H1 (cell line): ENCODE results near the gene TOM1. TPM values are rescaled to one million over a fixed set of nuclear protein-coding genes. Genes with fewer than 3 reads are reported as not detected.

ENCODE experiments used
- CTCF ChIA-PET: fragments of 300-600 bp; sonication (Branson Sonifier 250); formaldehyde crosslinking; loops from one replicate; lab custom pipeline; 2021; ENCODE audit not compliant: partially characterized antibody; lab: Charles Lee
- POLR2A ChIA-PET: fragments of 300-600 bp; sonication (Branson Sonifier 250); formaldehyde crosslinking; loops from one replicate; lab custom pipeline; 2021; ENCODE audit warnings: inconsistent platforms; ENCODE audit not compliant: partially characterized antibody; lab: Charles Lee
- DNase-seq, 2 experiments: peaks; one replicate each; pipeline versions ENCODE4 v3.0.0 to v3.0.0-alpha.2; 2010 to 2022; ENCODE audit warnings: low spot score in 2 of 2, low read depth in 1 of 2, mixed read lengths in 1 of 2
- FAIRE-seq: peaks from 2 replicates; lab custom pipeline; 2011; peaks lifted over from hg19 to GRCh38; lab: Jason Lieb, UNC
- H2AFZ ChIP-seq: 2 replicates; pipeline ENCODE4 v1.8.1; 2012; ENCODE audit warnings: low read length, inconsistent platforms
- H2AK5ac ChIP-seq: 2 replicates; pipeline ENCODE4 v1.6.1; 2013; ENCODE audit warnings: low read depth, low read length
- H2BK120ac ChIP-seq: replicated peaks from 2 replicates; pipeline ENCODE3; 2013; ENCODE audit warnings: low read depth, low read length, inconsistent platforms
- H2BK12ac ChIP-seq: 2 replicates; pipeline ENCODE4 v1.6.1; 2013; ENCODE audit warnings: low read depth, low read length
- H2BK15ac ChIP-seq: 2 replicates; pipeline ENCODE4 v1.6.1; 2013; ENCODE audit warnings: low read length
- H2BK20ac ChIP-seq: 2 replicates; pipeline ENCODE4 v1.6.1; 2013; ENCODE audit warnings: low read length
- H2BK5ac ChIP-seq: 2 replicates; pipeline ENCODE4 v1.6.1; 2013; ENCODE audit warnings: low read depth, low read length
- H3K14ac ChIP-seq: 2 replicates; pipeline ENCODE4 v1.6.1; 2013; ENCODE audit warnings: inconsistent platforms; ENCODE audit not compliant: insufficient read length
- H3K18ac ChIP-seq: 2 replicates; pipeline ENCODE4 v1.6.1; 2013; ENCODE audit warnings: low read length; ENCODE audit errors: extremely low read depth
- H3K23ac ChIP-seq: 2 replicates; pipeline ENCODE4 v1.6.1; 2013; ENCODE audit warnings: inconsistent platforms; ENCODE audit not compliant: insufficient read length
- H3K23me2 ChIP-seq: 2 replicates; pipeline ENCODE4 v1.6.1; 2013; ENCODE audit warnings: low read depth, low read length
- H3K27ac ChIP-seq: 2 replicates; pipeline ENCODE4 v1.6.1; 2011; ENCODE audit warnings: low read depth, low read length, inconsistent platforms
- H3K27me3 ChIP-seq, 4 experiments: replicated peaks in 1 of 4; 1 replicate in 1 of 4; 2 replicates in 3 of 4; pipeline versions ENCODE4 v1.6.1 to v1.8.1; 2011 to 2013; ENCODE audit warnings: low read length in 3 of 4, mild to moderate bottlenecking in 3 of 4, inconsistent platforms in 2 of 4, mixed read lengths in 2 of 4, moderate library complexity in 1 of 4; ENCODE audit not compliant: control insufficient read depth in 3 of 4, insufficient read depth in 3 of 4; ENCODE audit errors: extremely low read depth in 1 of 4
- H3K36me3 ChIP-seq, 4 experiments: 2 replicates each; pipeline versions ENCODE4 v1.6.1 to v1.8.1; 2011 to 2013; ENCODE audit warnings: mild to moderate bottlenecking in 4 of 4, low read length in 3 of 4, moderate library complexity in 2 of 4, control low read depth in 1 of 4, inconsistent platforms in 1 of 4; ENCODE audit not compliant: insufficient read depth in 4 of 4, control insufficient read depth in 2 of 4
- H3K4ac ChIP-seq: replicated peaks from 2 replicates; pipeline ENCODE3; 2013; ENCODE audit warnings: low read length, low read depth, mixed read lengths, inconsistent platforms; ENCODE audit not compliant: insufficient read length
- H3K4me1 ChIP-seq, 4 experiments: replicated peaks in 1 of 4; 1 replicate in 1 of 4; 2 replicates in 3 of 4; pipeline versions ENCODE4 v1.6.1 to v1.8.1; 2011 to 2013; ENCODE audit warnings: low read length in 3 of 4, inconsistent platforms in 2 of 4, mixed read lengths in 1 of 4; ENCODE audit not compliant: insufficient read depth in 4 of 4, control insufficient read depth in 3 of 4
- H3K4me2 ChIP-seq, 2 experiments: 2 replicates each; pipeline versions ENCODE4 v1.6.1 to v1.8.1; 2011 to 2013; ENCODE audit warnings: low read depth in 2 of 2, low read length in 2 of 2, control low read depth in 1 of 2, inconsistent platforms in 1 of 2, mild to moderate bottlenecking in 1 of 2; ENCODE audit not compliant: insufficient read depth in 1 of 2
- H3K4me3 ChIP-seq, 4 experiments: fragments of 200-600, 300-600 bp in 1 of 4; sonication (generic), shearing (Covaris generic), sonication (Bioruptor Twin) in 1 of 4; 2 replicates each; pipeline versions ENCODE4 v1.5.1 to v1.8.1; 2011 to 2016; ENCODE audit warnings: low read length in 4 of 4, low read depth in 3 of 4, control low read depth in 2 of 4, inconsistent platforms in 2 of 4, mild to moderate bottlenecking in 2 of 4, mixed read lengths in 1 of 4, moderate library complexity in 1 of 4; ENCODE audit not compliant: insufficient read depth in 2 of 4; ENCODE audit errors: extremely low read depth in 1 of 4
- H3K56ac ChIP-seq: replicated peaks from 2 replicates; pipeline ENCODE3; 2013; ENCODE audit warnings: low read depth, mild to moderate bottlenecking, mixed read lengths, low read length, inconsistent platforms; ENCODE audit not compliant: insufficient read length
- H3K79me1 ChIP-seq: 2 replicates; pipeline ENCODE4 v1.6.1; 2013; ENCODE audit warnings: low read depth, low read length, control low read depth
- H3K79me2 ChIP-seq, 2 experiments: 2 replicates each; pipeline versions ENCODE4 v1.6.1 to v1.8.1; 2012 to 2013; ENCODE audit warnings: low read length in 2 of 2, mild to moderate bottlenecking in 2 of 2, inconsistent platforms in 1 of 2; ENCODE audit not compliant: insufficient read depth in 2 of 2, control insufficient read depth in 1 of 2
- H3K9ac ChIP-seq, 4 experiments: replicated peaks in 1 of 4; 1 replicate in 1 of 4; 2 replicates in 3 of 4; pipeline versions ENCODE4 v1.6.1 to v1.8.1; 2011 to 2013; ENCODE audit warnings: low read depth in 3 of 4, low read length in 3 of 4, control low read depth in 2 of 4, mild to moderate bottlenecking in 2 of 4, moderate library complexity in 2 of 4, inconsistent platforms in 1 of 4; ENCODE audit errors: extremely low read depth in 1 of 4
- H3K9me3 ChIP-seq, 2 experiments: 2 replicates each; pipeline versions ENCODE4 v1.6.1 to v1.8.1; 2012 to 2013; ENCODE audit warnings: mild to moderate bottlenecking in 2 of 2, moderate library complexity in 2 of 2, control low read depth in 1 of 2, inconsistent platforms in 1 of 2, low read depth in 1 of 2, low read length in 1 of 2, mixed read lengths in 1 of 2; ENCODE audit not compliant: insufficient read depth in 2 of 2
- H4K20me1 ChIP-seq, 2 experiments: replicated peaks in 1 of 2; 2 replicates each; pipeline versions ENCODE3 to v1.8.1; 2011 to 2013; ENCODE audit warnings: inconsistent platforms in 2 of 2, low read length in 2 of 2, mild to moderate bottlenecking in 1 of 2; ENCODE audit not compliant: insufficient read depth in 2 of 2, control insufficient read depth in 1 of 2
- H4K5ac ChIP-seq: 2 replicates; pipeline ENCODE4 v1.6.1; 2013; ENCODE audit warnings: low read length, low read depth, mixed read lengths, inconsistent platforms; ENCODE audit not compliant: insufficient read length
- H4K8ac ChIP-seq: 2 replicates; pipeline ENCODE4 v1.8.0; 2013; ENCODE audit warnings: mild to moderate bottlenecking, moderate library complexity, low read length, inconsistent platforms; ENCODE audit not compliant: insufficient read depth; ENCODE audit errors: extremely low read depth
- H4K91ac ChIP-seq: replicated peaks from 2 replicates; pipeline ENCODE3; 2013; ENCODE audit warnings: low read length, mixed read lengths, inconsistent platforms; ENCODE audit not compliant: insufficient read length
- BACH1 ChIP-seq: IDR thresholded peaks from 2 replicates; pipeline ENCODE4 v1.6.1; 2012; ENCODE audit warnings: low read length, improper control_type of control experiment
- CHD1 ChIP-seq: IDR thresholded peaks from 2 replicates; pipeline ENCODE4 v1.6.1; 2012; ENCODE audit warnings: low read depth, low read length, improper control_type of control experiment
- HDAC6 ChIP-seq: IDR thresholded peaks from one replicate; pipeline ENCODE4 v1.7.1; 2012; ENCODE audit warnings: low read depth, mild to moderate bottlenecking, inconsistent platforms, low read length, moderate library complexity
- JUND ChIP-seq: IDR thresholded peaks from 2 replicates; pipeline ENCODE4 v1.6.1; 2011; ENCODE audit warnings: mild to moderate bottlenecking, improper control_type of control experiment, low read length
- KDM1A ChIP-seq: fragments of 200-600, 300-600 bp; sonication (generic); IDR thresholded peaks from 2 replicates; pipeline ENCODE4 v1.7.1; 2016; ENCODE audit warnings: mild to moderate bottlenecking, low read length, borderline replicate concordance
- PHF8 ChIP-seq: fragments of 200-600 bp; sonication (generic); conservative IDR thresholded peaks from 2 replicates; pipeline ENCODE4 v1.7.1; 2012; ENCODE audit warnings: low read depth, mild to moderate bottlenecking, inconsistent platforms, low read length, moderate library complexity
- RXRA ChIP-seq: IDR thresholded peaks from 2 replicates; pipeline ENCODE4 v1.6.1; 2011; ENCODE audit warnings: low read depth, mild to moderate bottlenecking, low read length, moderate library complexity; ENCODE audit not compliant: insufficient read depth
- SIX5 ChIP-seq: IDR thresholded peaks from 2 replicates; pipeline ENCODE4 v1.6.1; 2011; ENCODE audit warnings: mild to moderate bottlenecking, low read depth, low read length
- SP1 ChIP-seq: IDR thresholded peaks from 2 replicates; pipeline ENCODE4 v1.6.1; 2011; ENCODE audit warnings: low read depth, low read length
- SP2 ChIP-seq: IDR thresholded peaks from 2 replicates; pipeline ENCODE4 v1.6.1; 2012; ENCODE audit warnings: mild to moderate bottlenecking, low read length, inconsistent platforms
- TAF1 ChIP-seq: IDR thresholded peaks from 2 replicates; pipeline ENCODE4 v1.6.1; 2011; ENCODE audit warnings: mild to moderate bottlenecking, low read depth, low read length
- YY1 ChIP-seq: IDR thresholded peaks from 2 replicates; pipeline ENCODE4 v1.6.1; 2011; ENCODE audit warnings: low read depth, mild to moderate bottlenecking, low read length
- ZNF274 ChIP-seq: IDR thresholded peaks from 2 replicates; pipeline ENCODE4 v1.7.0; 2012; ENCODE audit warnings: low read length, borderline replicate concordance; ENCODE audit errors: extremely low read depth
- WGBS, 2 experiments: shearing (Covaris generic) in 1 of 2; methylation state at CpG; one replicate each; pipeline versions ENCODE4 v1.1.6 to v1.1.7; 2013 to 2015; ENCODE audit warnings: low lambda C conversion rate in 2 of 2, mixed read lengths in 2 of 2, inconsistent platforms in 1 of 2, low coverage in 1 of 2, missing lambda C conversion rate in 1 of 2; ENCODE audit not compliant: insufficient replicate concordance in 2 of 2, insufficient coverage in 1 of 2, insufficient read length in 1 of 2; ENCODE audit errors: extremely low coverage in 1 of 2, missing lambda C conversion rate in 1 of 2; 5-methylcytosine and 5-hydroxymethylcytosine counted together
- polyA plus RNA-seq, 7 experiments: library from polyadenylated mRNA; depleted of rRNA in 3 of 7; stranded (reverse) in 5 of 7; unstranded in 2 of 7; fragments of >200 nt in 5 of 7; fragments of 200-250 nt in 2 of 7; gene quantifications; 1 replicate in 5 of 7; 2 replicates in 1 of 7; 4 replicates in 1 of 7; pipeline versions ENCODE4 v1.2.1 to v1.2.3, GENCODE V29; 2011 to 2013; ENCODE audit warnings: missing spikeins in 2 of 7, mixed read lengths in 2 of 7
- total RNA-seq: library from RNA; stranded (reverse); fragmentation: NEBNext Ultra II Directional; extraction: Animal tissue kit (Norgen Biotek cat#: 25700); gene quantifications from 2 replicates; pipeline ENCODE4 v1.2.1, GENCODE V29; 2021

TOM1 gene
- total and polyA plus RNA-seq, 2 of the 8 experiments (the other 6 are each of a cell fraction or from before 2014, with no cell fraction given) = 25.1 to 39.2 TPM

DNA sequence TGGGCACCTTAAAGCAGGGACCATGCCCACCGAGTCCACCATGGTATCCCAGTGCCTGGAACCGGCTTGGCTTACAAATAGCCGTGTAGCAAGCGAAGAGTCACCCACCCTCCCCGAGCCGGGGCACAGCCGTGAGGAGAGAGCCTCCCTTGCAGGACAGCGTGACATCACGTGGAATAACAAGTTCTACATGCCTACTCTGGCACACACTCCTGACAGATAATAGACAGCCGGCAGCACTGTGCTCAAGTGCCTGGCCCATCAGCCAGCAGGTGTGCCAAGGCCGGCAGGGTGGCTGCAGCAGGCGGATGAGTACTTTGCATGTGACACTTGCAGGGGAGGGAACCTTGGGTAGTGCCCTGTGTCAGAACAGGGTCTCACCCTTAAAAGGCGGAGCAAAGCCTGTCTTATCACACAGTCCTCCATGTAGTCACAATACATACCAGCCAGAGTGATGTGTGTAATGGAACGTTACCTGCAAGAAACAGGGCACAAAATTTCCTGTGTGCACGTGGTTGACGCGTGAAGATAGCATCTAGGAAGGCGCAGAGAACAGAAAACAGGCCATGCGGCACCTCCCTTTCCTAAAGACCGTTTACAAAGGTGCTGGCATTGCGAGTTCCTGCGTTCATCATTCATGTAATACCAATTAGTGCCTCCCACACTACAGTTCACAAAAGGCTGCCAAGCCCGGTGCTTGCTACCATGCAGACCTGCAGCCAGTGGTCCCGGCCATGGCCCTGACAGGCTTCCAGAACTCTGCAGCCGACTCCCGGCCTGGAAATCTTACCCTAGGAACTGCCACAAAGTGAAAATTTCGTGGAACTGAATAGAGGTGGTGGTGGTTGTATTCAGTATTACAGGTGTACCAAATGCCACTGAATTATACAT, 16.4 kb downstream of the TOM1 start:
- Histone ChIP-seq H3K9ac (no peak overlapping the region), H3K4me3 (no peak overlapping the region), H4K8ac (no peak overlapping the region), H2AFZ (no peak overlapping the region), H3K79me1 (peaks cover 7% of the 10 kb centered on the region), H3K27ac (no peak overlapping the region), H3K79me2 (no peaks in the 10 kb centered on the region), H3K18ac (no peak overlapping the region), H2BK20ac (no peak overlapping the region), H3K4ac (no peak overlapping the region), H3K9me3 (no peaks in the 10 kb centered on the region), H2BK12ac (no peak overlapping the region), H3K4me1 (peaks cover 0 to 2% (median 0%) of the 10 kb centered on the region in 4 experiments; a peak in 3 of 7 replicates), H2AK5ac (no peak overlapping the region), H2BK5ac (no peak overlapping the region), H4K91ac (no peak overlapping the region), H2BK120ac (no peak overlapping the region), H3K23me2 (no peaks in the 10 kb centered on the region), H3K36me3 (no peaks in the 10 kb centered on the region; a peak in 1 of 8 replicates), H4K5ac (no peak overlapping the region), H2BK15ac (no peak overlapping the region), H3K4me2 (no peak overlapping the region), H3K14ac (no peak overlapping the region), H3K56ac (no peak overlapping the region), H3K27me3 (no peaks in the 10 kb centered on the region), H4K20me1 (peaks cover 2 to 6% of the 10 kb centered on the region in 2 experiments), H3K23ac (no peak overlapping the region)
- DNase-seq = no peak
- 86% methylated on average over 27 of the region's 27 CpGs; no CpG with 5 or more reads in 1 of the 2 experiments for WGBS, 2 experiments
- ChIA-PET CTCF (no interaction called here), POLR2A (interaction anchor here (1.0 to 1.6 kb wide), 3 partner anchors 8 to 16 kb away, joined by 3 to 5 read pairs (median 4); partner anchors contain the start of gene TOM1)
- FAIRE-seq = no peak
- no peak for TF ChIP-seq SIX5
- TF ChIP-seq BACH1 = no peak
- TF ChIP-seq ZNF274 = no peak
- TF ChIP-seq SP2 = no peak
- TF ChIP-seq CHD1 = no peak
- no peak for TF ChIP-seq TAF1
- no peak for TF ChIP-seq RXRA
- TF ChIP-seq PHF8 = no peak
- TF ChIP-seq KDM1A = no peak
- TF ChIP-seq JUND = no peak
- no peak for TF ChIP-seq HDAC6
- no peak for TF ChIP-seq YY1
- TF ChIP-seq SP1 = no peak
